GM18520 (cell line): Measurements from ENCODE around the gene PRR13.
A peak's percentile ranks its signal among the peaks of the same experiment; 100 is the strongest.
"Not testable (repeated sequence)": the region's sequence is repeated elsewhere in the genome, so short reads cannot be mapped to it uniquely, and the experiment has no call there.

Experiments used
- ATAC-seq: cut with Tn5 transposase; IDR thresholded peaks from one replicate; pipeline ENCODE4 v1.9.1; 2021; ENCODE audit not compliant: unreplicated experiment

PRR13 gene

GRCh38 chr12:53435326-53435725 lies 6.2 kb upstream of the PRR13 start:
- not testable (repeated sequence) for ATAC-seq

- not testable (repeated sequence) for ATAC-seq
Observed at GRCh38 chr12:53439582-53439981, 2.0 kb upstream of the PRR13 start.

GRCh38 chr12:53443955-53444354 lies 2.4 kb downstream of the PRR13 start:
- ATAC-seq = no peak

- not testable (repeated sequence) for ATAC-seq
Observed at GRCh38 chr12:53444593-53445325, 3.2 kb downstream of the PRR13 start.

- ATAC-seq = no peak
Observed at GRCh38 chr12:53450936-53451335, 9.4 kb downstream of the PRR13 start.

GRCh38 chr12:53451661-53452158 lies 10.2 kb downstream of the PRR13 start, which contains the start of gene PCBP2:
Gene PCBP2, plus strand, starts transcription at chr12:53452102. Its CDS starts 2,699 bp downstream, at chr12:53454801.
- ATAC-seq = peak; percentile 98

GRCh38 chr12:53452159-53453077 lies 10.9 kb downstream of the PRR13 start:
- ATAC-seq = no peak

GRCh38 chr12:53453953-53454640 lies 12.6 kb downstream of the PRR13 start:
- no peak for ATAC-seq

- ATAC-seq = no peak
Observed at GRCh38 chr12:53454707-53455106, 13.2 kb downstream of the PRR13 start.

GRCh38 chr12:53456654-53457366 lies 15.3 kb downstream of the PRR13 start:
- ATAC-seq = no peak

- ATAC-seq = no peak
Observed at GRCh38 chr12:53459097-53459496, 17.6 kb downstream of the PRR13 start.

GRCh38 chr12:53461059-53461458 lies 19.5 kb downstream of the PRR13 start:
- no peak for ATAC-seq

- ATAC-seq = no peak
Observed at GRCh38 chr12:53461591-53461990, 20.1 kb downstream of the PRR13 start.

- ATAC-seq = no peak
Observed at GRCh38 chr12:53462935-53463334, 21.4 kb downstream of the PRR13 start.

- ATAC-seq = no peak
Observed at GRCh38 chr12:53463802-53464560, 22.4 kb downstream of the PRR13 start.

GRCh38 chr12:53464685-53465418 lies 23.3 kb downstream of the PRR13 start:
- no peak for ATAC-seq

GRCh38 chr12:53465679-53466078 lies 24.1 kb downstream of the PRR13 start:
- ATAC-seq = no peak

GRCh38 chr12:53466640-53467039 lies 25.1 kb downstream of the PRR13 start:
- no peak for ATAC-seq

GRCh38 chr12:53467082-53467481 lies 25.5 kb downstream of the PRR13 start:
- ATAC-seq = no peak
